SK-N-SH (cell line): Measurements from ENCODE around the gene PRKACA. TPM values are rescaled to one million over a fixed set of nuclear protein-coding genes. Genes with fewer than 3 reads are reported as not detected.
"Not testable (repeated sequence)": the region's sequence is repeated elsewhere in the genome, so short reads cannot be mapped to it uniquely, and the experiment has no call there.

Experiments
- CTCF ChIA-PET: fragments of 300-600, 350-600 bp; formaldehyde crosslinking; extraction: SDS; loops from one replicate; lab custom pipeline; 2021; lab: Yijun Ruan, JAX
- POLR2A ChIA-PET: fragments of 350-600 bp; sonication (Branson Sonifier 250); formaldehyde crosslinking; extraction: SDS; loops from one replicate; lab custom pipeline; 2020; ENCODE audit warnings: antibody characterized with exemption, inconsistent platforms; lab: Yijun Ruan, JAX
- DNase-seq: peaks from one replicate; pipeline ENCODE4 v3.0.0; 2012
- H2AFZ ChIP-seq: fragments of 200-600 bp; sonication (generic); 2 replicates; pipeline ENCODE4 v1.8.1; 2016; ENCODE audit warnings: antibody characterized with exemption, mild to moderate bottlenecking, low read depth
- H3F3A ChIP-seq: fragments of 200-600 bp; sonication (generic); replicated peaks from 2 replicates; pipeline ENCODE3; 2016; ENCODE audit warnings: antibody characterized with exemption, mild to moderate bottlenecking; ENCODE audit not compliant: insufficient read depth
- H3K27ac ChIP-seq, 2 experiments: fragments of 200-500 bp in 1 of 2; fragments of 200-600 bp in 1 of 2; sonication (Bioruptor generic) in 1 of 2; sonication (generic), shearing (Covaris generic) in 1 of 2; 2 replicates each; pipeline versions ENCODE4 v1.5.1 to v1.6.1; 2014 to 2016; ENCODE audit warnings: low read depth in 2 of 2, inconsistent platforms in 1 of 2, low read length in 1 of 2, mild to moderate bottlenecking in 1 of 2, mixed read lengths in 1 of 2
- H3K27me3 ChIP-seq: fragments of 200-600 bp; sonication (generic), shearing (Covaris generic); 2 replicates; pipeline ENCODE4 v1.6.1; 2016; ENCODE audit warnings: mixed run types; ENCODE audit not compliant: insufficient read depth
- H3K36me3 ChIP-seq, 2 experiments: fragments of 200-500 bp in 1 of 2; fragments of 200-600 bp in 1 of 2; sonication (Bioruptor generic) in 1 of 2; sonication (generic) in 1 of 2; replicated peaks in 1 of 2; 2 replicates each; pipeline versions ENCODE3 to v1.5.1; 2014 to 2016; ENCODE audit warnings: low read length in 1 of 2, mild to moderate bottlenecking in 1 of 2; ENCODE audit not compliant: insufficient read depth in 2 of 2, control insufficient read depth in 1 of 2
- H3K4me1 ChIP-seq, 2 experiments: fragments of 200-500 bp in 1 of 2; fragments of 200-600 bp in 1 of 2; sonication (Bioruptor generic) in 1 of 2; sonication (generic), shearing (Covaris generic) in 1 of 2; 2 replicates each; pipeline versions ENCODE4 v1.5.1 to v1.6.1; 2014 to 2016; ENCODE audit warnings: low read depth in 1 of 2, low read length in 1 of 2, mixed run types in 1 of 2; ENCODE audit not compliant: insufficient read depth in 2 of 2, control insufficient read depth in 1 of 2
- H3K4me2 ChIP-seq: fragments of 200-600 bp; sonication (generic), shearing (Covaris generic); 2 replicates; pipeline ENCODE4 v1.6.1; 2017; ENCODE audit warnings: mixed run types
- H3K4me3 ChIP-seq, 2 experiments: fragments of 200-500 bp in 1 of 2; fragments of 200-600 bp in 1 of 2; sonication (Bioruptor generic) in 1 of 2; sonication (generic), shearing (Covaris generic) in 1 of 2; 2 replicates each; pipeline versions ENCODE4 v1.5.1 to v1.8.1; 2014 to 2016; ENCODE audit warnings: low read depth in 2 of 2, inconsistent platforms in 1 of 2, low read length in 1 of 2, mild to moderate bottlenecking in 1 of 2, mixed read lengths in 1 of 2, moderate library complexity in 1 of 2
- H3K79me2 ChIP-seq: fragments of 200-600 bp; sonication (generic); 2 replicates; pipeline ENCODE4 v1.8.1; 2017; ENCODE audit warnings: mild to moderate bottlenecking; ENCODE audit not compliant: insufficient read depth
- H3K9ac ChIP-seq: fragments of 200-600 bp; sonication (generic); 2 replicates; pipeline ENCODE4 v1.6.1; 2017; ENCODE audit warnings: mixed run types
- H3K9me2 ChIP-seq: fragments of 200-600 bp; sonication (generic); 2 replicates; pipeline ENCODE4 v1.6.1; 2017; ENCODE audit warnings: mixed run types
- H3K9me3 ChIP-seq: fragments of 200-600 bp; sonication (generic); 2 replicates; pipeline ENCODE4 v1.6.1; 2017; ENCODE audit warnings: mixed run types, mild to moderate bottlenecking, moderate library complexity
- H4K20me1 ChIP-seq: fragments of 200-600 bp; sonication (generic); 2 replicates; pipeline ENCODE4 v1.6.1; 2017; ENCODE audit warnings: mild to moderate bottlenecking, mixed run types; ENCODE audit not compliant: insufficient read depth
- CTCF ChIP-seq: fragments of 200-600 bp; sonication (generic); IDR thresholded peaks from 2 replicates; pipeline ENCODE4 v1.6.1; 2017; ENCODE audit warnings: antibody characterized with exemption, mild to moderate bottlenecking, moderate library complexity
- EP300 ChIP-seq, 2 experiments: IDR thresholded peaks; 2 replicates each; pipeline versions ENCODE4 v1.4.0 to v1.6.1; 2012; ENCODE audit warnings: borderline replicate concordance in 1 of 2, low read depth in 1 of 2, low read length in 1 of 2
- RAD21 ChIP-seq: IDR thresholded peaks from 2 replicates; pipeline ENCODE4 v1.6.1; 2012; ENCODE audit warnings: mild to moderate bottlenecking, low read length
- SMC3 ChIP-seq: IDR thresholded peaks from 2 replicates; pipeline ENCODE4 v1.6.1; 2012; ENCODE audit warnings: low read depth, low read length, improper control_type of control experiment
- ZBTB33 ChIP-seq: IDR thresholded peaks from 2 replicates; pipeline ENCODE4 v1.4.0; 2012; ENCODE audit warnings: low read depth, borderline replicate concordance
- WGBS: methylation state at CpG from one replicate; pipeline ENCODE4 v1.1.6; 2017; ENCODE audit warnings: low lambda C conversion rate; 5-methylcytosine and 5-hydroxymethylcytosine counted together
- polyA plus RNA-seq, 3 experiments: library from polyadenylated mRNA; depleted of rRNA; stranded (reverse); fragments of >200 nt; gene quantifications; 2 replicates each; pipeline ENCODE4 v1.2.3, GENCODE V29; 2012

Gene PRKACA
- polyA plus RNA-seq, 1 of the 3 experiments (the other 2 are of a cell fraction), result 48.4 TPM

DNA sequence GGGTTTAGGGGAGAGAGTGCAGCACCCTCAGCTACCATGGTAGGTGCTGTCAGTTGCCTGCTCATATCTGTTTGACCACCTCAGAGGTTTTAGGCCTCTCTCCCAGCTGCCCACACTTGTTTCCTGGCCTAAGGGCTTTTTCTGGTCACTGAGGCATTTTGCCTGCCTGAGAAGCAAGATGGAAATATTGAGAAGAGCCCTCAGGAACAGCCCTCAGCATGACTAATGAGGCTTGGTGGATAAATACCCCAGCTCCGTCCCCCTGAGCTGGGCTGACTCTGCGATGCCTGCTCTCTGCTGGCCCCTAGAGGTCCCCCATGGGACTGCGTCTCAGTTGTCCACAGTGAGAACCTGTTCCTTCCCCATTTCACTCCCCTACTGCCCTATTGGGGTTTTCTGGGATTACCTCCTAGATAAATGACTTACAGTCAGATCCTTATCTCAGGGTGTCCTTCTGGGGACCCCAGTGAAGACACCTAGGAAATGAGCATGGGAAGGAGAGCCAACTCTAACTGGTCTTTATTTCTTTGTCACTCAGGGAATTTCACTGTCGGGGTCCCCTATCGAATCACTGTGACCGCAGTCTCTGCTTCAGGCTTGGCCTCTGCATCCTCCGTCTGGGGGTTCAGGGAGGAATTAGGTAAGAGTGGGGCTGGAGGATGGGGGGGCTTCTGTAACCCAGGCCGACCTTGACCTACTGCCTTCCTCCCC lies 69.0 kb downstream of the PRKACA start:
- Histone ChIP-seq H3K9ac (no peak overlapping the region), H4K20me1 (no peaks in the 10 kb centered on the region), H3K4me3 (no peak overlapping the region), H3F3A (no peaks in the 10 kb centered on the region), H3K4me1 (no peaks in the 10 kb centered on the region), H3K36me3 (no peaks in the 10 kb centered on the region), H3K9me3 (no peaks in the 10 kb centered on the region), H3K9me2 (no peaks in the 10 kb centered on the region), H3K4me2 (no peak overlapping the region), H2AFZ (no peak overlapping the region), H3K27me3 (no peaks in the 10 kb centered on the region), H3K79me2 (no peaks in the 10 kb centered on the region), H3K27ac (no peak overlapping the region)
- CTCF ChIA-PET, result interaction anchor here (0.6 to 4.5 kb wide), 19 partner anchors 11 to 168 kb away, joined by 3 to 34 read pairs (median 3); partner anchors contain the start of genes IL27RA and MISP3
- POLR2A ChIA-PET, result interaction anchor here (0.7 to 1.2 kb wide), 3 partner anchors 9 to 167 kb away, joined by 3 read pairs; partner anchors contain the start of gene IL27RA
- WGBS, result 80% methylated on average over 8 of the region's 8 CpGs
- DNase-seq, result peak; percentile 83
- TF ChIP-seq SMC3 (peak; percentile 31; the same call in 1 of the 2 replicates), RAD21 (peak; percentile 52), ZBTB33 (no peak), EP300 (IDR thresholded peaks at IDR 0.05; ENCODE audit: borderline replicate concordance in 1 of 2, low read depth in 1 of 2, low read length in 1 of 2) (no peak), CTCF (peak; percentile 79)

- not testable (repeated sequence) for H4K20me1 ChIP-seq, DNase-seq, H3K27me3 ChIP-seq, H3K27ac ChIP-seq, H3K79me2 ChIP-seq, H2AFZ ChIP-seq, H3K36me3 ChIP-seq, H3F3A ChIP-seq, H3K4me3 ChIP-seq, H3K4me2 ChIP-seq, H3K9ac ChIP-seq, H3K4me1 ChIP-seq, H3K9me3 ChIP-seq, H3K9me2 ChIP-seq
- CTCF ChIA-PET, result interaction anchor here (0.6 to 4.5 kb wide), 19 partner anchors 11 to 1067 kb away, joined by 3 to 34 read pairs (median 3); partner anchors contain the start of genes IL27RA and MISP3
- POLR2A ChIA-PET, result interaction anchor here (1.2 kb wide), 1 partner anchor 9 kb away, joined by 3 read pairs; no protein-coding TSS in a partner anchor
- 97% methylated on average over 10 of the region's 10 CpGs for WGBS
Observed at GRCh38 chr19:14047866-14048265, 69.7 kb downstream of the PRKACA start.
